Osteocyte (in vitro differentiated cells): Measurements from ENCODE around the gene PARVG. TPM values are rescaled to one million over a fixed set of nuclear protein-coding genes. Genes with fewer than 3 reads are reported as not detected.
A peak's percentile ranks its signal among the peaks of the same experiment; 100 is the strongest.

Source experiments
- DNase-seq: peaks from one replicate; pipeline ENCODE4 v3.0.0; 2021; ENCODE audit warnings: mixed read lengths; ENCODE audit not compliant: unreplicated experiment; ENCODE audit errors: extremely low spot score
- H3K27ac Mint-ChIP-seq: one replicate; pipeline ENCODE4 v1.8.0; 2021; ENCODE audit warnings: mild to moderate bottlenecking, mixed read lengths; ENCODE audit not compliant: unreplicated experiment
- H3K27me3 Mint-ChIP-seq: one replicate; pipeline ENCODE4 v1.8.0; 2021; ENCODE audit warnings: mixed read lengths; ENCODE audit not compliant: unreplicated experiment
- H3K36me3 Mint-ChIP-seq: one replicate; pipeline ENCODE4 v1.8.0; 2021; ENCODE audit warnings: mixed read lengths; ENCODE audit not compliant: unreplicated experiment
- H3K4me1 Mint-ChIP-seq: one replicate; pipeline ENCODE4 v1.8.0; 2021; ENCODE audit warnings: mixed read lengths; ENCODE audit not compliant: unreplicated experiment
- H3K4me3 Mint-ChIP-seq: one replicate; pipeline ENCODE4 v1.8.0; 2021; ENCODE audit warnings: mild to moderate bottlenecking, moderate library complexity, mixed read lengths; ENCODE audit not compliant: unreplicated experiment
- H3K9me3 Mint-ChIP-seq: one replicate; pipeline ENCODE4 v1.8.0; 2021; ENCODE audit warnings: mixed read lengths; ENCODE audit not compliant: unreplicated experiment
- total RNA-seq: library from RNA; stranded (reverse); gene quantifications from 2 replicates; pipeline ENCODE4 v1.2.1, GENCODE V29; 2021
- TF ChIP-seq, protein P1 (sequence below): fragments of 200-600 bp; sonication (generic); IDR thresholded peaks from 2 replicates; pipeline ENCODE4 v1.5.0; 2021; ENCODE audit warnings: antibody characterized with exemption, mild to moderate bottlenecking, moderate library complexity

PARVG gene
- total RNA-seq, 1 donor from 2014 or later, result not detected

DNA sequence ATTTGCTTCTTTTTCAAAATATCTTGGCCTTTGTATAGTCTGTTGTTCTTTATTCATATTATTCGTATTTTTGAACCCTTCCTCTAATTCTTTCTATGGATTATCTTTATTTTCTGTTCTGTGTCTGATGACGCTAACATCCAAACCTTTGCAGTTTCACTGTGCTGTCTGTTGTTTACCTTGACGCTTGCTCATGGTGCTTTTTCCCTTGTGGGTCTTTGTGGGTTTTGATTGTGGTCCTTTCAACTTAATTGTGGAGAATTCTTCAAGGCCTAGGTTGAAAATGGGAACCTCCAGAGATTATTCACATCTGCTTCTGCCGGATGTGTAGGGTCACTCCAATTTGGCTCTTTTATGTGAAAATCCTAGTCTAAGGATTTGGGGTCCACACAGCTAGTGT is 34.6 kb downstream of the PARVG start:
- peak; percentile 6 for DNase-seq

GRCh38 chr22:44217346-44217745 is 36.6 kb downstream of the PARVG start:
- DNase-seq, result peak; percentile 46
- Mint-ChIP-seq H3K27ac (no peak overlapping the region), H3K4me3 (no peak overlapping the region), H3K4me1 (no peaks in the 10 kb centered on the region), H3K9me3 (peaks cover 5% of the 10 kb centered on the region), H3K36me3 (no peaks in the 10 kb centered on the region), H3K27me3 (no peaks in the 10 kb centered on the region)
- TF ChIP-seq, protein P1, sequence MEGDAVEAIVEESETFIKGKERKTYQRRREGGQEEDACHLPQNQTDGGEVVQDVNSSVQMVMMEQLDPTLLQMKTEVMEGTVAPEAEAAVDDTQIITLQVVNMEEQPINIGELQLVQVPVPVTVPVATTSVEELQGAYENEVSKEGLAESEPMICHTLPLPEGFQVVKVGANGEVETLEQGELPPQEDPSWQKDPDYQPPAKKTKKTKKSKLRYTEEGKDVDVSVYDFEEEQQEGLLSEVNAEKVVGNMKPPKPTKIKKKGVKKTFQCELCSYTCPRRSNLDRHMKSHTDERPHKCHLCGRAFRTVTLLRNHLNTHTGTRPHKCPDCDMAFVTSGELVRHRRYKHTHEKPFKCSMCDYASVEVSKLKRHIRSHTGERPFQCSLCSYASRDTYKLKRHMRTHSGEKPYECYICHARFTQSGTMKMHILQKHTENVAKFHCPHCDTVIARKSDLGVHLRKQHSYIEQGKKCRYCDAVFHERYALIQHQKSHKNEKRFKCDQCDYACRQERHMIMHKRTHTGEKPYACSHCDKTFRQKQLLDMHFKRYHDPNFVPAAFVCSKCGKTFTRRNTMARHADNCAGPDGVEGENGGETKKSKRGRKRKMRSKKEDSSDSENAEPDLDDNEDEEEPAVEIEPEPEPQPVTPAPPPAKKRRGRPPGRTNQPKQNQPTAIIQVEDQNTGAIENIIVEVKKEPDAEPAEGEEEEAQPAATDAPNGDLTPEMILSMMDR, result no peak

More for the DNA sequence above, 34.6 kb downstream of the PARVG start:
- Mint-ChIP-seq H3K36me3 (no peaks in the 10 kb centered on the region), H3K4me1 (peaks cover 6% of the 10 kb centered on the region), H3K4me3 (no peak overlapping the region), H3K27me3 (peaks cover 10% of the 10 kb centered on the region), H3K9me3 (no peaks in the 10 kb centered on the region), H3K27ac (no peak overlapping the region)
- TF ChIP-seq, protein P1, result no peak

DNA sequence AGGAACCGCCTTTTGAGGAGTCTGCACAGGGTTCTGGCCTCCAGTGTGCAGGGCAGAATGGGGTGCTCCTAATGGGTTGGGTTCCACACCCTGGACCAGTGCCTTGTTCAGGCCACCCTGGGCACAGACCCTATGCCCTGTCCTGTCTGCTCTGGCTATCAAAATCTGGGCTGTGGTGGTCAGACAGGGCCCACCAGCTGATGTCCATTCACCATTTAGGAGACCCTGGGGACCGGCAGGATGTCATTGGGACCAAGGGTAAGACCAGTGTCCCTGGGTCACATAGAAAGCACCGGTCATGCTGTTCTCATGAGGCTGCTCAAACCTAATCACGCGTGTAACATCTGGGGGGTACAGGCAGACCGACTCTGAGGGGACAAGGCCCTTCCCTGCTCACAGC is 37.3 kb downstream of the PARVG start:
- Mint-ChIP-seq H3K4me3 (no peak overlapping the region), H3K4me1 (no peaks in the 10 kb centered on the region), H3K27me3 (no peaks in the 10 kb centered on the region), H3K36me3 (no peaks in the 10 kb centered on the region), H3K27ac (no peak overlapping the region), H3K9me3 (peaks cover 5% of the 10 kb centered on the region)
- DNase-seq, result peak; percentile 77
- TF ChIP-seq, protein P1, result no peak

DNA sequence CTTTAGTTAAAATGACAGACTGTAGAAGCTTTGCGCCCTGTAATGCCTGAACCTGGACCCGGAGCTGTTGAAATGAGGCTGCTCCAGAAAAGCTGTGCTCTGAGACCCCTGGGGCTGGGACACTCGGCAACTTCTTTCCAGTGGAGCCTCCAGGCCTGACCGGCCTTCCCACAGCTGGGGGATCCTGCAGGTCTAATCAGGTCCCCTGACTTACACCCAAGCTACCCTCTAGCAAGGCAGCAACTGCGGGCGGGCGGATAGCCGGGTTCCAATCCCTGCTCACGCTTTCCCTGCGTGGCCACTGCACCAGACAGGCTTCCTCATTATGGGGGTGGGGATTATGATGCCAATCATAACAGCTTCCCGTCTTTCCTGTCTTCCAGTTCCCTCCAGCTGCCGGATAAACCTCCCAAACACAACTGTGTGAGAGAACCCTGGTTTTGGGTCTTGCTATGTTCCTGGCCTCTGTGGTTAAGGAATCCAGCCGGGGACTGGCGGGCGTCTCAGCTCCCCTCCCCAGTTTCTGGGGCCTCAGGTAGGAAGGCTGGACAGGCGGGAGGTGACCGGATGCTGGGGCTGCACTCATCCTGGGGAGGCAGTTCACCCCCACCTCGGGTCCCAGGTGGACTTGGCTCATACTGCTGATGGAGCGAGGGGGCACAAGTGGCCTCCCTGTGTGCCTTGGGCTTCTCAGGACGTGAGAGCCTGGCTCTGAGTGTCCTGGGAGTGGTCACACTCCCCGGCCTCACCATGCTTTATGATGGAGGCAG is 38.6 kb downstream of the PARVG start:
- Mint-ChIP-seq H3K9me3 (peaks cover 5% of the 10 kb centered on the region), H3K36me3 (no peaks in the 10 kb centered on the region), H3K4me1 (no peaks in the 10 kb centered on the region), H3K27me3 (peaks cover 6% of the 10 kb centered on the region), H3K4me3 (no peak overlapping the region), H3K27ac (no peak overlapping the region)
- DNase-seq, result peak; percentile 80
- TF ChIP-seq, protein P1, result no peak

DNA sequence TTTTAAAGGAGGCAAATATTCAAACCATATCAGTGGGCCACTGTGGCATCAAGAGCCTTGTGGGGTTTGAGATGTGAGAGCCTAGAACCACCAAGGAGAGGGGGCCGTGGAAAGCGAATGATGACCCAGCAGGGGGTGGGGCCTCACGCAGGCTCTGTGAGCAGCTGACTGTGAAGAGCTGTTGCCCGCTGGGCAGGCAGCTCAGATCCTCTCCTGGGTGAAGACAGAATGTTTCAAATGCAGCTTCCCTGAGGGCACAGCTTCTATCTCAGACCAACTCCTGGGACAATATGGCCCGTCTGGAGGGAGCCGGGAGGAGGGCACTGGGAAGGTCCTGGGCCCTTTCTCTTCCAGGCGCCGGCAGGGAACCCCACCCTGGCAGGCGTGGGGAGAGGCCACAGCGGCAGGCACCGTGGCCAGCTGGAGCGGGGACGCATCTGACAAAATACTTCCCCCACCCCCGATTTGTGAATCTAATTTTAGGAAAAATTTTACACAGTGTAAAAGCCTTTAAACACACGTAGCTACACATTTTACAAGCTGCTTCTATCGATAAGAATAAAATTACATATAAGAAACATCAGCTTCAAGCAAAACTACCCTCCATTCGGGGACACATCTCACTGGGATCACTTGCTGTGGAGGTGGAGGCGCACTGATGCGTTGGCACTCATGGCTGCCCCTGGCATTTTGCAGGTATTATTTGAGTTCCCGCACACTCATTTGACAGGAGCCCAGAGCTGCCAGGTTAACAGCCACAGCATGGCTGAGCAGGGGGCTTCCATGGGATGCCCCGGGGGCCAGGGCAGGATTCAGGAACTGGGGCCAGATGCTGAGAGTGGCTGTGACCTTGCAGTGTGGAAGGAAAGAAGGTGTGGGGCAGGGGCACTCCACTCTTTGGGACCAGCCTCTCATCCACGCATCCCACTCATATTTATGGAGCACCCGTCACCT is 40.3 kb downstream of the PARVG start:
- Mint-ChIP-seq H3K4me3 (no peak overlapping the region), H3K27ac (no peak overlapping the region), H3K36me3 (no peaks in the 10 kb centered on the region), H3K4me1 (no peaks in the 10 kb centered on the region), H3K9me3 (peaks cover 5% of the 10 kb centered on the region), H3K27me3 (peaks cover 20% of the 10 kb centered on the region)
- no peak for DNase-seq
- TF ChIP-seq, protein P1, result no peak
